ENCODE data around the gene BEST2. TPM values are rescaled to one million over a fixed set of nuclear protein-coding genes. Genes with fewer than 3 reads are reported as not detected.
"Not testable (repeated sequence)": the region's sequence is repeated elsewhere in the genome, so short reads cannot be mapped to it uniquely, and the experiment has no call there.

Gene BEST2
- total RNA-seq, 1 donor from 2014 or later = not detected

DNA sequence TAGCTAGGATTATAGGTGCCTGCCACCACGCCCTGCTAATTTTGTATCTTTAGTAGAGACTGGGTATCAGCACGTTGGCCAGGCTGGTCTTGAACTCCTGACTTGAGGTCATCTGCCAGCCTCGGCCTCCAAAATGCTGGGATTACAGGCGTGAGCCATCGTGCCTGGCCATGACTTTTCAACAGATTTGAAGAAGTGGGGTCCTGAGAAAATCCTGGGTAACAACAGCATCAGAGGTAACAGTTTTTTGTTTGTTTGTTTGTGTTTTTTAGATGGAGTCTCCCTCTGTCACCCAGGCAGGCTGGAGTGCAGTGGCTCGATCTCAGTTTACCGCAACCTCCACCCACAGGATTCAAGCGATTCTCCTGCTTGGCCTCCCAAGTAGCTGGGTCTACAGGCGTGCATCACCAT lies 43.4 kb downstream of the BEST2 start:
- Mint-ChIP-seq H3K27me3 (ENCODE audit: unreplicated experiment) (peaks cover 9% of the 10 kb centered on the region), H3K4me3 (ENCODE audit: unreplicated experiment) (peak overlapping the region; percentile 76), H3K4me1 (ENCODE audit: low read depth, unreplicated experiment) (peaks cover 20% of the 10 kb centered on the region), H3K27ac (ENCODE audit: unreplicated experiment) (no peak overlapping the region), H3K36me3 (ENCODE audit: unreplicated experiment) (no peaks in the 10 kb centered on the region), H3K9me3 (ENCODE audit: unreplicated experiment) (peaks cover 20% of the 10 kb centered on the region)
- TF ChIP-seq CTCF (IDR thresholded peaks at IDR 0.05; ENCODE audit: partially characterized antibody, unreplicated experiment) = no peak
- no peak for DNase-seq

DNA sequence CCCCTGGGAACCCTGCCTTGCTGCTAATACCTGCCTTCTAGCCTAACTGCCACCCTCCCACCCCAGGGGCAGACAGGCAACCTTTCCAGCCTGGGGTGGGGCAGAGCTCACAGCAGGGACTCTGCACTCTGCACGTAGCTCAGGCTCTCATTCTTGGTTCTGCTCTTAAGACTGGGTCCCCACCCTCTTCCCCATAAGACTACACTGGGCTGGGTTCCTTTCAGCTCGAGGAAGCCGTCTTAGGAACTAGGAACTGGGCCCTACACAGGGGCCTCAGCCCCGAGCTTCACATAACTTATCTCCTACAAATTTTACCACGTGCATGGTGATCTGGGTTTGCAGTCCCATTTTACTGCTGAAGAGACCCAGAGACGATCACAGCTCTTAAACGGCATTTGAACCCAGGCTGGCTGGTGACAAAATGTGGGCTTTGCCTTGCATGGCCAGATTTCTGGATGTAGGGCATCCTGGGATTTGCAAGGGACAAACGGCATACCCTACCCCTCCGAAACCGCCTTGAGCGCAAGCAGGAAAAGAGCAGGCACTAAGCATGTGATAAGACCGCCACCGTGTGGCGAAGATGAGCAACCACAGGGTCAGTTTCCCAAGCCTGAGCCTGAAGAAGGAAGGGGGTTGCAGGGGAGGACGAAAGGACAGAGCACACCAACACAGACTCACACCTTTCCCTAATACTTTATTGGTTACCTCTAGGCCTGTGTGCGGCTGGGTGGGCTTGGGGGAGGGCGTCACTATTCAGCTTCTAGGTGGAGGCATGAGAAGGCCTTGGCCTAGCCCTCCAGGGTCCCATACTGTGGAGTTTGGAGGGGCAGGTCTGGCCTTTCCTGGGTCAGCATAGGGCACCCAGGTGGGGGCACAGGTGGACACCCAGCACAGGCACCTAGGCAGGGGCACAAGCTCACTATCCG lies 44.8 kb downstream of the BEST2 start:
- H3K36me3 Mint-ChIP-seq (ENCODE audit: unreplicated experiment) = no peaks in the 10 kb centered on the region
- peaks cover 19% of the 10 kb centered on the region for H3K4me1 Mint-ChIP-seq (ENCODE audit: low read depth, unreplicated experiment)
- H3K27me3 Mint-ChIP-seq (ENCODE audit: unreplicated experiment) = peaks cover 11% of the 10 kb centered on the region
- peak overlapping the region; percentile 52 for H3K4me3 Mint-ChIP-seq (ENCODE audit: unreplicated experiment)
- TF ChIP-seq CTCF (IDR thresholded peaks at IDR 0.05; ENCODE audit: partially characterized antibody, unreplicated experiment) = peak; percentile 88
- peaks cover 15% of the 10 kb centered on the region for H3K9me3 Mint-ChIP-seq (ENCODE audit: unreplicated experiment)
- DNase-seq = peak; percentile 81
- H3K27ac Mint-ChIP-seq (ENCODE audit: unreplicated experiment) = no peak overlapping the region

- no peak overlapping the region for H3K4me3 Mint-ChIP-seq (ENCODE audit: unreplicated experiment)
- H3K9me3 Mint-ChIP-seq (ENCODE audit: unreplicated experiment) = peaks cover 19% of the 10 kb centered on the region
- H3K36me3 Mint-ChIP-seq (ENCODE audit: unreplicated experiment) = no peaks in the 10 kb centered on the region
Measured at GRCh38 chr19:12797141-12797587, 45.6 kb downstream of the BEST2 start.

GRCh38 chr19:12797607-12798006 lies 46.0 kb downstream of the BEST2 start:
- H3K36me3 Mint-ChIP-seq (ENCODE audit: unreplicated experiment); H3K27ac Mint-ChIP-seq (ENCODE audit: unreplicated experiment); DNase-seq; H3K4me3 Mint-ChIP-seq (ENCODE audit: unreplicated experiment): not testable (repeated sequence)
- H3K27me3 Mint-ChIP-seq (ENCODE audit: unreplicated experiment) = peaks cover 16% of the 10 kb centered on the region
- H3K9me3 Mint-ChIP-seq (ENCODE audit: unreplicated experiment) = peaks cover 22% of the 10 kb centered on the region
- peaks cover 25% of the 10 kb centered on the region for H3K4me1 Mint-ChIP-seq (ENCODE audit: low read depth, unreplicated experiment)

More at GRCh38 chr19:12797141-12797587, 45.6 kb downstream of the BEST2 start:
- no peak for DNase-seq
- Mint-ChIP-seq H3K27ac (ENCODE audit: unreplicated experiment) (no peak overlapping the region), H3K27me3 (ENCODE audit: unreplicated experiment) (peaks cover 12% of the 10 kb centered on the region), H3K4me1 (ENCODE audit: low read depth, unreplicated experiment) (peaks cover 20% of the 10 kb centered on the region)
- no peak for TF ChIP-seq CTCF (IDR thresholded peaks at IDR 0.05; ENCODE audit: partially characterized antibody, unreplicated experiment)

GRCh38 chr19:12799742-12800465 lies 48.3 kb downstream of the BEST2 start:
- DNase-seq = no peak
- Mint-ChIP-seq H3K27me3 (ENCODE audit: unreplicated experiment) (peaks cover 15% of the 10 kb centered on the region), H3K36me3 (ENCODE audit: unreplicated experiment) (no peaks in the 10 kb centered on the region), H3K27ac (ENCODE audit: unreplicated experiment) (no peak overlapping the region), H3K4me1 (ENCODE audit: low read depth, unreplicated experiment) (peaks cover 21% of the 10 kb centered on the region), H3K4me3 (ENCODE audit: unreplicated experiment) (peak overlapping the region; percentile 94), H3K9me3 (ENCODE audit: unreplicated experiment) (peaks cover 17% of the 10 kb centered on the region)
- no peak for TF ChIP-seq CTCF (IDR thresholded peaks at IDR 0.05; ENCODE audit: partially characterized antibody, unreplicated experiment)

Measured in glutamatergic neuron (in vitro differentiated cells).